ENCODE results near the gene TMTC4. TPM values are rescaled to one million over a fixed set of nuclear protein-coding genes. Genes with fewer than 3 reads are reported as not detected.

TMTC4 gene
- total RNA-seq, 1 donor, result 8.7 TPM

DNA sequence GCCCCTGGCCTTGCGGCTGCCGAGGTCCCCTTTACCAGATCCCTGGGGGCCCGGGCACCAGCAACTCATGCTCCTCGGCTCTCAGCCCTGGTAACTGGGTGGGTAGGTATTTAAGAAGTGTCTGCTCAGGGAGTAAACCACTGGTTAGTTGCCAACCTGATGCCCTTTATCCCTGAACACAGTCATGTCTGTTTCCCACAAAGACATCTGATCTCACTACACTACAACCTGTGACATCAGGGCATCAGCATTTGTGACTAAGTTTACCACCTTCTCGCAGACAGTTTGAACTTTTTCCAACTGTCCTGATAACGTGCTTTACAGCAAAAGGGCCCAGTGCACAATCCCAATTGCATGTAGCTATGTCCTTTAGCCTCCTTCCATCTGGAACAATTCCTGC lies 108.1 kb downstream of the TMTC4 start:
- H3K4me2 ChIP-seq (ENCODE audit: insufficient read depth, low read length), result no peak overlapping the region
- no peaks in the 10 kb centered on the region for H3K79me2 ChIP-seq (ENCODE audit: insufficient read depth, low read length)
- peaks cover 3% of the 10 kb centered on the region for H3K4me1 ChIP-seq (ENCODE audit: insufficient read depth, low read length)
- no peak for DNase-seq (ENCODE audit: insufficient read length, low spot score, missing footprints)
- no peaks in the 10 kb centered on the region for H3K9me3 ChIP-seq (ENCODE audit: low read depth, low read length)
- no peak for TF ChIP-seq CTCF (IDR thresholded peaks at IDR 0.05; ENCODE audit: extremely low read depth, low read depth, low read length)
- no peak overlapping the region for H3K27ac ChIP-seq (ENCODE audit: low read depth, low read length)
- H4K20me1 ChIP-seq (ENCODE audit: insufficient read depth, low read length), result no peaks in the 10 kb centered on the region
- H3K4me3 ChIP-seq (ENCODE audit: insufficient read depth, low read length), result no peak overlapping the region
- no peaks in the 10 kb centered on the region for H3K36me3 ChIP-seq (ENCODE audit: insufficient read depth, low read length)
- H2AFZ ChIP-seq (ENCODE audit: low read length), result no peak overlapping the region
- no peaks in the 10 kb centered on the region for H3K27me3 ChIP-seq (ENCODE audit: insufficient read depth, low read length)

DNA sequence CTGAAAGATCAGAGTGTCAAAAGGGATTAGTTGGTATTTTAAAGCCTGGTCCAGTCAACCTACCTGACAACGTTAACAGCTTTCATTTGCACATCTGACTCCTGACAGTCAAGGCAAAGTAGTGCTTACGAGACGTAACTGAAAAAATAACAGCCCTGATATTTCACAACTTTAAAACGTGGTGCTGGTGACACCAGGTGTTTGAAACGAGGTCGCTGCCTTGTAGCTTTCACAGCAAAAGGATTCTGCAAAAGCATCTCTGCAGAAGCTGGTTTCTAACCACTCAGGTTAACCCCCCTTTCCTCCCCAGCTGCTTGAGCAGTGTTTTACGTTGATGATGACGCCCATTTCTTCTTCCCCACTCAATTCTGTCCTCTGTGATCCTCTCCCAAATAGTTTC lies 109.3 kb downstream of the TMTC4 start:
- DNase-seq (ENCODE audit: insufficient read length, low spot score, missing footprints), result no peak
- TF ChIP-seq CTCF (IDR thresholded peaks at IDR 0.05; ENCODE audit: extremely low read depth, low read depth, low read length), result no peak
- H3K9me3 ChIP-seq (ENCODE audit: low read depth, low read length), result no peaks in the 10 kb centered on the region
- no peak overlapping the region for H3K27ac ChIP-seq (ENCODE audit: low read depth, low read length)
- H3K79me2 ChIP-seq (ENCODE audit: insufficient read depth, low read length), result no peaks in the 10 kb centered on the region
- peaks cover 3% of the 10 kb centered on the region for H3K4me1 ChIP-seq (ENCODE audit: insufficient read depth, low read length)
- no peak overlapping the region for H3K4me2 ChIP-seq (ENCODE audit: insufficient read depth, low read length)
- H2AFZ ChIP-seq (ENCODE audit: low read length), result no peak overlapping the region
- H3K4me3 ChIP-seq (ENCODE audit: insufficient read depth, low read length), result no peak overlapping the region
- peaks cover 5% of the 10 kb centered on the region for H4K20me1 ChIP-seq (ENCODE audit: insufficient read depth, low read length)
- H3K36me3 ChIP-seq (ENCODE audit: insufficient read depth, low read length), result no peaks in the 10 kb centered on the region
- no peaks in the 10 kb centered on the region for H3K27me3 ChIP-seq (ENCODE audit: insufficient read depth, low read length)

GRCh38 chr13:100564444-100565223 lies 110.0 kb downstream of the TMTC4 start:
- Histone ChIP-seq H3K36me3 (ENCODE audit: insufficient read depth, low read length) (no peaks in the 10 kb centered on the region), H3K4me1 (ENCODE audit: insufficient read depth, low read length) (peaks cover 3% of the 10 kb centered on the region), H3K4me3 (ENCODE audit: insufficient read depth, low read length) (no peak overlapping the region), H3K4me2 (ENCODE audit: insufficient read depth, low read length) (no peak overlapping the region), H4K20me1 (ENCODE audit: insufficient read depth, low read length) (peaks cover 5% of the 10 kb centered on the region), H2AFZ (ENCODE audit: low read length) (no peak overlapping the region), H3K9me3 (ENCODE audit: low read depth, low read length) (no peaks in the 10 kb centered on the region), H3K27me3 (ENCODE audit: insufficient read depth, low read length) (no peaks in the 10 kb centered on the region), H3K79me2 (ENCODE audit: insufficient read depth, low read length) (no peaks in the 10 kb centered on the region), H3K27ac (ENCODE audit: low read depth, low read length) (no peak overlapping the region)
- TF ChIP-seq CTCF (IDR thresholded peaks at IDR 0.05; ENCODE audit: extremely low read depth, low read depth, low read length), result no peak
- no peak for DNase-seq (ENCODE audit: insufficient read length, low spot score, missing footprints)

- no peak overlapping the region for H2AFZ ChIP-seq (ENCODE audit: low read length)
- no peak overlapping the region for H3K4me2 ChIP-seq (ENCODE audit: insufficient read depth, low read length)
- H3K4me3 ChIP-seq (ENCODE audit: insufficient read depth, low read length), result no peak overlapping the region
- DNase-seq (ENCODE audit: insufficient read length, low spot score, missing footprints), result no peak
- H3K79me2 ChIP-seq (ENCODE audit: insufficient read depth, low read length), result no peaks in the 10 kb centered on the region
- peaks cover 5% of the 10 kb centered on the region for H4K20me1 ChIP-seq (ENCODE audit: insufficient read depth, low read length)
- no peak for TF ChIP-seq CTCF (IDR thresholded peaks at IDR 0.05; ENCODE audit: extremely low read depth, low read depth, low read length)
- no peaks in the 10 kb centered on the region for H3K9me3 ChIP-seq (ENCODE audit: low read depth, low read length)
- peaks cover 3% of the 10 kb centered on the region for H3K4me1 ChIP-seq (ENCODE audit: insufficient read depth, low read length)
- H3K27ac ChIP-seq (ENCODE audit: low read depth, low read length), result no peak overlapping the region
- no peaks in the 10 kb centered on the region for H3K27me3 ChIP-seq (ENCODE audit: insufficient read depth, low read length)
- no peaks in the 10 kb centered on the region for H3K36me3 ChIP-seq (ENCODE audit: insufficient read depth, low read length)
Measured at GRCh38 chr13:100563779-100564178, 110.8 kb downstream of the TMTC4 start.

Measured in osteoblast (primary cell).